BE2C (cell line): ENCODE measurements around the gene UNC13C.
A peak's percentile ranks its signal among the peaks of the same experiment; 100 is the strongest.

Source experiments
- DNase-seq: peaks from one replicate; pipeline ENCODE4 v3.0.0-alpha.2; 2020
- H3K27me3 ChIP-seq: fragments of 250-450 bp; sonication (Bioruptor Pico); 2 replicates; pipeline ENCODE4 v1.5.1; 2020; ENCODE audit warnings: mild to moderate bottlenecking
- H3K36me3 ChIP-seq: fragments of 250-450 bp; sonication (Bioruptor Pico); 2 replicates; pipeline ENCODE4 v1.5.1; 2020; ENCODE audit warnings: mild to moderate bottlenecking
- H3K4me1 ChIP-seq: fragments of 250-450 bp; sonication (Bioruptor Pico); 2 replicates; pipeline ENCODE4 v1.5.1; 2020
- H3K4me3 ChIP-seq: 2 replicates; pipeline ENCODE4 v1.5.1; 2011; ENCODE audit warnings: low read depth, low read length
- H3K9me3 ChIP-seq: fragments of 250-450 bp; sonication (Bioruptor Pico); 2 replicates; pipeline ENCODE4 v1.5.1; 2020
- CTCF ChIP-seq: IDR thresholded peaks from 2 replicates; pipeline ENCODE4 v1.5.1; 2012; ENCODE audit warnings: mild to moderate bottlenecking, low read depth, low read length

Gene UNC13C

GRCh38 chr15:54131410-54131809 lies 153.2 kb downstream of the UNC13C start:
- H3K4me3 ChIP-seq: no peak overlapping the region
- H3K9me3 ChIP-seq: no peaks in the 10 kb centered on the region
- no peak for DNase-seq
- no peaks in the 10 kb centered on the region for H3K4me1 ChIP-seq
- H3K36me3 ChIP-seq: no peaks in the 10 kb centered on the region
- no peak for TF ChIP-seq CTCF
- H3K27me3 ChIP-seq: no peaks in the 10 kb centered on the region

- Histone ChIP-seq H3K36me3 (no peaks in the 10 kb centered on the region), H3K9me3 (no peaks in the 10 kb centered on the region), H3K4me3 (no peak overlapping the region), H3K27me3 (no peaks in the 10 kb centered on the region), H3K4me1 (no peaks in the 10 kb centered on the region; the same call in 1 of the 2 replicates)
- no peak for TF ChIP-seq CTCF
- no peak for DNase-seq
These were observed 170.9 kb downstream of the UNC13C start for GRCh38 chr15:54149115-54149531.

GRCh38 chr15:54150255-54150654 lies 172.0 kb downstream of the UNC13C start:
- Histone ChIP-seq H3K27me3 (no peaks in the 10 kb centered on the region), H3K4me1 (no peaks in the 10 kb centered on the region; the same call in 1 of the 2 replicates), H3K36me3 (no peaks in the 10 kb centered on the region), H3K9me3 (no peaks in the 10 kb centered on the region), H3K4me3 (no peak overlapping the region)
- TF ChIP-seq CTCF: no peak
- DNase-seq: peak; percentile 13

- Histone ChIP-seq H3K36me3 (no peaks in the 10 kb centered on the region), H3K4me3 (no peak overlapping the region), H3K4me1 (no peaks in the 10 kb centered on the region), H3K27me3 (no peaks in the 10 kb centered on the region), H3K9me3 (no peaks in the 10 kb centered on the region)
- no peak for DNase-seq
- TF ChIP-seq CTCF: no peak
These were observed 180.8 kb downstream of the UNC13C start for GRCh38 chr15:54159012-54159411.

- DNase-seq: no peak
- Histone ChIP-seq H3K9me3 (no peaks in the 10 kb centered on the region), H3K4me1 (no peaks in the 10 kb centered on the region), H3K27me3 (no peaks in the 10 kb centered on the region), H3K4me3 (no peak overlapping the region), H3K36me3 (no peaks in the 10 kb centered on the region)
- no peak for TF ChIP-seq CTCF
These were observed 209.1 kb downstream of the UNC13C start for GRCh38 chr15:54187325-54187724.

- no peak for DNase-seq
- no peak for TF ChIP-seq CTCF
- Histone ChIP-seq H3K4me1 (no peaks in the 10 kb centered on the region), H3K4me3 (no peak overlapping the region), H3K27me3 (no peaks in the 10 kb centered on the region), H3K36me3 (no peaks in the 10 kb centered on the region), H3K9me3 (no peaks in the 10 kb centered on the region)
These were observed 219.8 kb downstream of the UNC13C start for GRCh38 chr15:54197995-54198394.
